ENCODE data around the gene SOWAHA. TPM values are rescaled to one million over a fixed set of nuclear protein-coding genes. Genes with fewer than 3 reads are reported as not detected.

The SOWAHA gene
- total RNA-seq: not detected

- H3K27me3 Mint-ChIP-seq: peaks cover 60% of the 10 kb centered on the region
- DNase-seq: no peak
Observed at GRCh38 chr5:132812781-132813598, at the start of gene SOWAHA. SOWAHA (plus strand) TSS chr5:132813302; CDS start chr5:132813622, 320 bp downstream.

GRCh38 chr5:132764051-132764450, 49.1 kb upstream of the SOWAHA start:
- no peaks in the 10 kb centered on the region for H3K27me3 Mint-ChIP-seq
- H3K36me3 Mint-ChIP-seq: peaks cover 7% of the 10 kb centered on the region
- DNase-seq: no peak
- H3K4me3 Mint-ChIP-seq: no peak overlapping the region
- POLR2A ChIA-PET: no interaction called here
- no peaks in the 10 kb centered on the region for H3K9me3 Mint-ChIP-seq
- no peak for ATAC-seq (ENCODE audit: low read depth)
- no peak overlapping the region for H3K27ac Mint-ChIP-seq
- no peaks in the 10 kb centered on the region for H3K4me1 Mint-ChIP-seq

More at GRCh38 chr5:132812781-132813598, at the start of gene SOWAHA:
- ATAC-seq (ENCODE audit: low read depth): peak; percentile 27
- Mint-ChIP-seq H3K4me3 (peak within 1 kb of the TSS; percentile 79), H3K36me3 (no peaks in the 10 kb centered on the region), H3K27ac (no peak within 1 kb of the TSS), H3K9me3 (no peaks in the 10 kb centered on the region), H3K4me1 (peaks cover 7% of the 10 kb centered on the region)
- POLR2A ChIA-PET: interaction anchor here (1.2 to 1.5 kb wide), 2 partner anchors 17 to 62 kb away, joined by 3 read pairs; no protein-coding TSS in a partner anchor

GRCh38 chr5:132764671-132765238, 48.3 kb upstream of the SOWAHA start:
- H3K27ac Mint-ChIP-seq: no peak overlapping the region
- DNase-seq: no peak
- POLR2A ChIA-PET: no interaction called here
- no peaks in the 10 kb centered on the region for H3K27me3 Mint-ChIP-seq
- no peak overlapping the region for H3K4me3 Mint-ChIP-seq
- no peak for ATAC-seq (ENCODE audit: low read depth)
- H3K4me1 Mint-ChIP-seq: no peaks in the 10 kb centered on the region
- H3K9me3 Mint-ChIP-seq: no peaks in the 10 kb centered on the region
- H3K36me3 Mint-ChIP-seq: peaks cover 7% of the 10 kb centered on the region

- DNase-seq (no peak), ATAC-seq (ENCODE audit: low read depth) (no peak)
- H3K9me3 Mint-ChIP-seq: no peaks in the 10 kb centered on the region
- POLR2A ChIA-PET: interaction anchor here (0.6 kb wide), 1 partner anchor 262 kb away, joined by 3 read pairs; no protein-coding TSS in a partner anchor
- peaks cover 5% of the 10 kb centered on the region for H3K36me3 Mint-ChIP-seq
- no peak overlapping the region for H3K27ac Mint-ChIP-seq
- no peaks in the 10 kb centered on the region for H3K4me1 Mint-ChIP-seq
- no peak overlapping the region for H3K4me3 Mint-ChIP-seq
- no peaks in the 10 kb centered on the region for H3K27me3 Mint-ChIP-seq
Observed at GRCh38 chr5:132765311-132766019, 47.6 kb upstream of the SOWAHA start.

- H3K9me3 Mint-ChIP-seq: no peaks in the 10 kb centered on the region
- no peak for DNase-seq
- no peak for ATAC-seq (ENCODE audit: low read depth)
- H3K27ac Mint-ChIP-seq: no peak overlapping the region
- H3K27me3 Mint-ChIP-seq: no peaks in the 10 kb centered on the region
- no peaks in the 10 kb centered on the region for H3K4me1 Mint-ChIP-seq
- peaks cover 2% of the 10 kb centered on the region for H3K36me3 Mint-ChIP-seq
- POLR2A ChIA-PET: no interaction called here
- no peak overlapping the region for H3K4me3 Mint-ChIP-seq
Observed at GRCh38 chr5:132766020-132766805, 46.9 kb upstream of the SOWAHA start.

GRCh38 chr5:132766806-132767055, 46.4 kb upstream of the SOWAHA start:
- Mint-ChIP-seq H3K36me3 (peaks cover 2% of the 10 kb centered on the region), H3K4me3 (no peak overlapping the region), H3K4me1 (no peaks in the 10 kb centered on the region), H3K27me3 (no peaks in the 10 kb centered on the region), H3K9me3 (no peaks in the 10 kb centered on the region), H3K27ac (no peak overlapping the region)
- DNase-seq (no peak), ATAC-seq (ENCODE audit: low read depth) (no peak)
- POLR2A ChIA-PET: interaction anchor here (1.0 kb wide), 1 partner anchor 10 kb away, joined by 3 read pairs; the partner anchor contains the start of gene SEPTIN8

- POLR2A ChIA-PET: interaction anchor here (0.7 to 1.0 kb wide), 2 partner anchors 10 to 632 kb away, joined by 3 to 4 read pairs; partner anchors contain the start of gene SEPTIN8
- peaks cover 2% of the 10 kb centered on the region for H3K36me3 Mint-ChIP-seq
- DNase-seq: no peak
Observed at GRCh38 chr5:132767150-132767549, 46.0 kb upstream of the SOWAHA start.

GRCh38 chr5:132768485-132768868, 44.6 kb upstream of the SOWAHA start:
- H3K36me3 Mint-ChIP-seq: peaks cover 2% of the 10 kb centered on the region
- no peaks in the 10 kb centered on the region for H3K9me3 Mint-ChIP-seq
- H3K4me1 Mint-ChIP-seq: peaks cover 4% of the 10 kb centered on the region
- no peaks in the 10 kb centered on the region for H3K27me3 Mint-ChIP-seq
- DNase-seq (no peak), ATAC-seq (ENCODE audit: low read depth) (no peak)
- POLR2A ChIA-PET: no interaction called here
- no peak overlapping the region for H3K4me3 Mint-ChIP-seq
- H3K27ac Mint-ChIP-seq: no peak overlapping the region

More at GRCh38 chr5:132767150-132767549, 46.0 kb upstream of the SOWAHA start:
- H3K27me3 Mint-ChIP-seq: no peaks in the 10 kb centered on the region
- no peaks in the 10 kb centered on the region for H3K4me1 Mint-ChIP-seq
- no peak overlapping the region for H3K4me3 Mint-ChIP-seq
- no peaks in the 10 kb centered on the region for H3K9me3 Mint-ChIP-seq
- no peak overlapping the region for H3K27ac Mint-ChIP-seq
- ATAC-seq (ENCODE audit: low read depth): no peak

- POLR2A ChIA-PET: no interaction called here
- Mint-ChIP-seq H3K9me3 (no peaks in the 10 kb centered on the region), H3K36me3 (no peaks in the 10 kb centered on the region), H3K27me3 (no peaks in the 10 kb centered on the region), H3K4me3 (no peak overlapping the region), H3K4me1 (peaks cover 7% of the 10 kb centered on the region), H3K27ac (no peak overlapping the region)
- DNase-seq: peak; percentile 13
- no peak for ATAC-seq (ENCODE audit: low read depth)
Observed at GRCh38 chr5:132770476-132771159, 42.5 kb upstream of the SOWAHA start.

GRCh38 chr5:132771503-132771998, 41.6 kb upstream of the SOWAHA start:
- Mint-ChIP-seq H3K4me3 (no peak overlapping the region), H3K27me3 (no peaks in the 10 kb centered on the region), H3K27ac (no peak overlapping the region), H3K9me3 (no peaks in the 10 kb centered on the region), H3K4me1 (peaks cover 9% of the 10 kb centered on the region), H3K36me3 (no peaks in the 10 kb centered on the region)
- DNase-seq (peak; percentile 4), ATAC-seq (ENCODE audit: low read depth) (no peak)
- POLR2A ChIA-PET: no interaction called here

- POLR2A ChIA-PET: no interaction called here
- DNase-seq (peak; percentile 15), ATAC-seq (ENCODE audit: low read depth) (no peak)
- Mint-ChIP-seq H3K27ac (no peak overlapping the region), H3K4me3 (no peak overlapping the region), H3K36me3 (no peaks in the 10 kb centered on the region), H3K9me3 (no peaks in the 10 kb centered on the region), H3K4me1 (peaks cover 9% of the 10 kb centered on the region), H3K27me3 (no peaks in the 10 kb centered on the region)
Observed at GRCh38 chr5:132772291-132773070, 40.6 kb upstream of the SOWAHA start.

- peaks cover 12% of the 10 kb centered on the region for H3K4me1 Mint-ChIP-seq
- no peak overlapping the region for H3K27ac Mint-ChIP-seq
- H3K36me3 Mint-ChIP-seq: no peaks in the 10 kb centered on the region
- DNase-seq: no peak
- H3K27me3 Mint-ChIP-seq: no peaks in the 10 kb centered on the region
- POLR2A ChIA-PET: no interaction called here
- ATAC-seq (ENCODE audit: low read depth): no peak
- no peak overlapping the region for H3K4me3 Mint-ChIP-seq
- H3K9me3 Mint-ChIP-seq: no peaks in the 10 kb centered on the region
Observed at GRCh38 chr5:132773114-132773513, 40.0 kb upstream of the SOWAHA start.

Data from activated naive CD8-positive, alpha-beta T cell treated with anti-CD3 and anti-CD28 coated beads, Interleukin-2, amount 10 ng/mL, durations not matched to agents 7 days and 5 days (primary cell).